HG02938 (cell line): Measurements from ENCODE around the gene SOX1.

ENCODE experiments used
- ATAC-seq: cut with Tn5 transposase; IDR thresholded peaks from one replicate; pipeline ENCODE4 v1.9.1; 2021; ENCODE audit warnings: mild to moderate bottlenecking, moderate library complexity; ENCODE audit not compliant: unreplicated experiment

The SOX1 gene

DNA sequence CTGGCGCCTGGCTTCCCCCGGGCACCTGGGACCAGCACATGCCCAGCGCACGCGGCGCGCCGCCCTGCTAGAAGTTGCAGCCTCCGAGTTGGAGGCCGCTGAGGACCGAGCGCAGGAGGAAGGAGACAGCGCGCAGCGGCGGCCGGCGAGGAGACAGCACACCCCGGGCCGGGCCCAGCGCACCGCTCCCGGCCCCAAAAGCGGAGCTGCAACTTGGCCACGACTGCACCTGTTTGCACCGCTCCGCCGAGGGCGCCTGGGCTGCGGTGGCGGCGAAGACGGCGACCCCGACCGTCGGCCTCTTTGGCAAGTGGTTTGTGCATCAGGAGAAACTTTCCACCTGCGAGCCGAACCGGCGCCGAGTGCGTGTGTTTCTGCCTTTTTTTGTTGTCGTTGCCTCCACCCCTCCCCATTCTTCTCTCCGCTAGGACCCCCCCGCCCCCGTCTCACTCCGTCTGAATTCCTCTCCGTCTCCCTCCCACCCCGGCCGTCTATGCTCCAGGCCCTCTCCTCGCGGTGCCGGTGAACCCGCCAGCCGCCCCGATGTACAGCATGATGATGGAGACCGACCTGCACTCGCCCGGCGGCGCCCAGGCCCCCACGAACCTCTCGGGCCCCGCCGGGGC is at the start of gene SOX1:
TSS of gene SOX1 (plus strand) at position 34 of the 626 bp plus-strand sequence. CDS start at position 544, 510 bp downstream.
- ATAC-seq = no peak

DNA sequence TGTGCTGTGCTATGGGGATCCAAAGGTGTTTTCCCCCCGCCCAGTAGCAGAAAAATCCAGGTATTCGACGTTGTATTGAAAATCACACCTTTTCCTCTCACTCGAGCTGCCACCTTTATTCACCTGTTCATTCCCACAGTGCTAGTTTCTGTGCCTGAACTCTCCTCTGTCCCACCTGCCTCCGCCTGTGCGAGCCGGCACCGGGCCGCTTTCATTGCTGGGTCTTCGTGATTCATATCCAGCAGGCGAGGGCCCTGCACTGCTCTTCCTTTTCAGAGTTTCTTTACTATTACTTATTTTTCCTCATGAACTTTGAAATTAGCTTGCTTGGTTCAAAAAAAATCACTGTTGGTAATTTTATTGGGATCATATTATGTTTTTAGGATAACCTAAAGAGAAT is 42.4 kb upstream of the SOX1 start:
- ATAC-seq = no peak

- no peak for ATAC-seq
These were observed 39.7 kb upstream of the SOX1 start for GRCh38 chr13:112027250-112027649.

DNA sequence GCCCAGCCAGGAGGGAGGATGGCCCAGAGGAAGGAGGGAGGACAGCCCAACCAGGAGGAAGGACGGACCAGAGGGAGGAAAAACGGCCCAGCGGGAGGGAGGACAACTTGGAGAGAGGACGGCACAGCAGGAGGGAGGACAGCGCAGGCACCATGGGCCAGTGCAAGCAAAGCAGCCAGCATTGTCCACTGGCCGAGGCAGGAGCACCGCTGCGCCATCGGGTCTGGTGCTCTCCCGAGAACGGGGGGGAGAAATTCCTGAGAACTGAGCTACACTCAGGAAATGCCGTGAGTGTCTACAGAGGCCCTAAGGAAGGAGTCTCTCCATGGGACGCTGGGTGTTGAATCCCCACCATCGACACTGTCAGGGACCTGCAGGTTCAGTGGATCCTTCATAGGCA is 38.5 kb upstream of the SOX1 start:
- no peak for ATAC-seq

- no peak for ATAC-seq
These were observed 37.8 kb upstream of the SOX1 start for GRCh38 chr13:112029143-112029542.

DNA sequence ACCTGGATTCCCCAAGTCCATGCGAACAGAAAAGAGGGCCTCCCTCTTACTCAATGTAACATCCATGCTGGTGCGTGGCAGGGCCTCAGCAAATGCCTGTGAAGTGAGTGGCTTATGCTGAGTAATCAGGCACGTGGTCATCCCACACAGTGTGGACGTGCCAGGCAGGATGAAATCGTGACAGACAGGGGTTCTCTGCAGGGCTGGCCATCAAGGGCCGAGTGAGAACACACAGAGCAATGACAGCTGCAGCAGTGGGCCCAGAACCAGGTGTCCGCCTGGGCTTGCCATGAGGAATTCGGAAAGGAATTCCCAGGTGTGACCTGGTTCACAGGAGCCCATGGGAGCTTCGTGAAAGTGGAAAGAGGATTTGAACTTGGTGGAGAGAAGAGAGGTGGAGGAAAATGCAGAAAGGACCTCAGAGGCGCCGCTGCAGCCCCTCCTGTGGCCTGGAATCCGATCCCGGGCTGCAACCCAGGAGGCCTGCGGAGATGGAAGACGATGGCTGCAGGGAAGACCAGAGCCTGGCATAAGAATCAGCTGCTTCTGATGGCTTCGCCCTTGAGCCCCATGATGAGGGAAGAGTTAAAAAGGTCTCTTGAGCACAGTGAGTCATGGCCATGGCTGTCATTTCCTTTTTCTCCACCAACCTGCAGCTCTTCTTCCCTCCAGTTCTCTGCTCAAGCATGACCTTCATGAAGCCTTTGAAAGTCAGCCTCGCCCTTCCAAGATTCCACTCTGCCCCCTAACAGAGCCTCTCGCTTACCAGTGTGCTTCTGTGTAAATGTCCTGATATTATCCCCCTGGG is 34.6 kb upstream of the SOX1 start:
- ATAC-seq = no peak

GRCh38 chr13:112034231-112034630 is 32.7 kb upstream of the SOX1 start:
- no peak for ATAC-seq

- no peak for ATAC-seq
These were observed 32.1 kb upstream of the SOX1 start for GRCh38 chr13:112034846-112035245.

GRCh38 chr13:112042496-112042895 is 24.5 kb upstream of the SOX1 start:
- no peak for ATAC-seq

GRCh38 chr13:112052213-112052612 is 14.7 kb upstream of the SOX1 start:
- no peak for ATAC-seq

DNA sequence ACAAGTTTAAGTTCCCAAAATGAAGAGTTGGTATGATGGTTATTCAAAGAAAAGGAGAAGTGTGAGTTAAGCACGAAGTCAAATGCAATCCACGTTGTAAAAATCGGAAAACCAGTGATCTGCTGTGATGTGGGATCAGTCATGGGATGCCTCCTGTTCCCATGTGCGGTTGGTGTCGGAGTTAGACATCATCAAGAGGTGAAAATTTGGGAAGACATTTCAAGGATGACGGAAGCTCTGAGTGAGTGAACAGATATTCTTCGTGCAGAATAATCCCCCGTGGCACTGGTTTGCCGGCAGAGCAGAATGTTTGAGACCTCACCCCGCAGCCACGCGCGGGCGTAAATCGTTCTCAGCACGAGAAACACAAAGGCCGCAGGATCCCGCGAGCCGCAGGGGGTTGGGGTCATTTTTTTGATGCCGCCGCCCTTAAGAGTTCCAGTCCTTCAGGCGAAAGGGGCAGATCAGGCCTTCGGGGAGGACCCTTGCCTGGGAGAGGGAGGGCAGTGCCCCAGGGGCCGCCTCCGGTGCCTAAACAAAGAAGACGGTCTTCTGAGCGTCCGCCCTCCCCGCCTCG is 13.7 kb upstream of the SOX1 start:
- ATAC-seq = no peak

DNA sequence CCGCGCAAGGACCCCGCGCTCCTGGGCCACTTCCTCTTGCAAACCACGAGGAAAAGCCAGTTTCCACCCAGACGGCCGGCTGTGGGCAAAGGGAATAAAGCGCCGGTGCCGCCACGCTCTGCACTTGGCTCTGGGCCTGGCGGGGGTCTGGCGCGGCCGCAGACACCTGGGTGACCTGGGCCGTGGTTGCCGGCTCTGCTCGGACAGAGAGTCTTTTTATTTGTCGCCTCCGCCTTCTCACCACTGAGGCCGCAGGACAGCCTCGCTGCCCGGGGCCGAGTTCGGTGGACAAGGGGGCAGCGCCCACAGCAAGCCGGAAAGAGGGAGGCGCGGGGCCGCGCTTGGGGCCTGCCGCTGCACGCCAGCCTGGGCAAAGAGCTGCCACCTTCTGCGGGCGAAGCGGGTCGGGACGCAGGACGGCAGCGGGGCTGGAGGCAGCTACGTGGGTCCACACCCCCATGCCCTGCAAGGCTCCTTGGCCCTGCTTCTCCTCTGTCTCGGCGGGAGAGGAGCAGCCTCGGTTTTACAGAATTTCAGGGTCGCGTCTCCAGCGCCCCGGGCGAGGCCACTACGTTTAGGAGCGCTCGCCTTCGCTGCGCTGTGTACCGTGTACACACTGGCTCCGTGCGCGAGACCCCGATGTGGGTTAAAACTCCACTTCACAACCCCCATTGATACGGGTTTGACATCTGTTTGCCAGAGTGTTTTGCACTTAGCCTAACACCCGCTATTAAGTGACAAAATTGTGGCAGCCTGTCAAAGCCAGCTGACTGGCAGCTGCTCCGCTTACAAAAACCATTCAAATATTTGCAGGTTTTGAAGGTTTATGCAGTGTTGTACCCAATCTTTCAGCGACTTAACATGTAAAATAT is 13.0 kb upstream of the SOX1 start:
- ATAC-seq = no peak

- ATAC-seq = no peak
These were observed 12.3 kb upstream of the SOX1 start for GRCh38 chr13:112054616-112055015.

- ATAC-seq = no peak
These were observed 11.7 kb upstream of the SOX1 start for GRCh38 chr13:112055036-112055914.

- ATAC-seq = no peak
These were observed 11.1 kb upstream of the SOX1 start for GRCh38 chr13:112055915-112056269.

- ATAC-seq = no peak
These were observed 10.6 kb upstream of the SOX1 start for GRCh38 chr13:112056284-112056727.

DNA sequence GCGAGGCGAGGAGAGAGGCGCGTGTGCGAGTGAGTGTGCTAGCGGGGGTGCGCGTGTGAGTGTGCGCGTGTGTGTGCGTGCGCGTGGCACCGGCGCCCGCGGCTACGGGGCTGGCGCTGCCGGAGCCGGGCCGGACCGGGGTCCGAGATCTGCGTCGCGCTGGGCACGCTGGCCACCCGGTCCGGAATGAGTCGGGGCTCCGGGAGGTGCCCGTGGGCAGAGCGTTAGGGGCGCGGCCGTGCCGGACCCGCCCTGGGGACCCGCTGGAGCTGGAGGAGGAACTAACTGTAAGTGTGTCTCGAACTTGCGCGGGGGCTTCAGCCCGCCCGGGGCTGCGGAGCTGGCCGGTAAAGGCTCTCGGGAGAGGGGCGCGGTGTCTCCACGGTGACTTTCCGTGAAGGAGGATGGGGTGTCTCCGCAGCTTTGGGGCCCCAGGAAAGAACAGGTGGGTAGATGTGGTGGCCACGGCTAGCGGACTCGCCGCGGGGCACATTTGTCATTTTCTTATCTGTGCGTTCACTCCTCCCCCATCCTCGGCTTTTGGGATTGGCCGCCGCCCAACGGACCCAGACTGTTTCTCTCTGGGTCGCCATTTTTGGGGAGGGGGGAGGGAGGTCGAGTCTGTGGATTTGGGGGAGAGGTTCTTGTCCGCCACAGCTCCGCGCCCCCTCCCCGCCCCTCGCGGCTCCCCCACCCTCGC is 10.1 kb upstream of the SOX1 start:
- no peak for ATAC-seq

- no peak for ATAC-seq
These were observed 9.6 kb upstream of the SOX1 start for GRCh38 chr13:112057439-112057735.

DNA sequence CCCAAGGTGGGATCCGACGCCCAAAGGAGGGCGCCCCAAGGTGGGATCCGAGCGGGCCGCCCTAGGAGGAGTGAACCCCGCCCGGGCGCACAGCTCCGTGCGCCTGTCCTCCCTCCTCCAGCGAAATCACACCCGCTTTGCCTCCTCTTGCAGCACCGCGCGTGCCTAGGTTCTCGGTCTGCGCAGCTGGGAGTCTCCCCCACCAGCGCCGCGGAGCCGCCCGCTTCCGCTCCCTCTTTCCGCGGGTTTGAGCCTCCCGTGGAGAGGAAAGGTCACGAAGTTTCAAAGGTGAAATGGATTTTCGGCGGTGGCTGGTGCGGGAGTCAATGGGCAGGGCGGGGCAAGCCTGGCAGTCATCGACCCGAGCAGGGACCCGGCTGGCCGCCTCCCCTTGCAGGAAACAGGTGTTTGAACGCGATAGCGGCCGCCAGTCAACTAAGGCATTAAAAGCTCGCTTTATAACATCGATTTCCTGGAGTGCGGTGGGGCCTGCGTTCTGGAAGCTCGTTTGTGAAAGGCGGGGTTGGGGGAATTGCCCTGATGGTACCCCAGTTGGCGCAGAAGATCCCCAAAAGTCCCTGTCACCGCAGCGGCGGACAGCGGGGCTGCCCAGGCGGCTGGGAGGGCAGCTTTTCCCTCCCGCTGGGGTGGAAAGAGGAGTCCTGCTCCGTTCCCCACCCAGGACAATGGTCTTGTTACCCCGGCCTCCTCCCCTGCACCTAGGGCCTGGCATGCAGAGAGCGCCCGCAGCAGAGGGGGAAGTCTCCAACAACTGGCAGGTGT is 9.0 kb upstream of the SOX1 start:
- ATAC-seq = no peak
